CD4-positive, alpha-beta T cell treated with Interleukin-12 subunit alpha and Interleukin-12 subunit beta, for 1 hour (primary cell): ENCODE data around the gene MAGOHB.
A peak's percentile ranks its signal among the peaks of the same experiment; 100 is the strongest.
"Not testable (repeated sequence)": the region's sequence is repeated elsewhere in the genome, so short reads cannot be mapped to it uniquely, and the experiment has no call there.

ENCODE experiments used
- DNase-seq: peaks from one replicate; pipeline ENCODE4 v3.0.0-alpha.2; 2020

MAGOHB gene

DNA sequence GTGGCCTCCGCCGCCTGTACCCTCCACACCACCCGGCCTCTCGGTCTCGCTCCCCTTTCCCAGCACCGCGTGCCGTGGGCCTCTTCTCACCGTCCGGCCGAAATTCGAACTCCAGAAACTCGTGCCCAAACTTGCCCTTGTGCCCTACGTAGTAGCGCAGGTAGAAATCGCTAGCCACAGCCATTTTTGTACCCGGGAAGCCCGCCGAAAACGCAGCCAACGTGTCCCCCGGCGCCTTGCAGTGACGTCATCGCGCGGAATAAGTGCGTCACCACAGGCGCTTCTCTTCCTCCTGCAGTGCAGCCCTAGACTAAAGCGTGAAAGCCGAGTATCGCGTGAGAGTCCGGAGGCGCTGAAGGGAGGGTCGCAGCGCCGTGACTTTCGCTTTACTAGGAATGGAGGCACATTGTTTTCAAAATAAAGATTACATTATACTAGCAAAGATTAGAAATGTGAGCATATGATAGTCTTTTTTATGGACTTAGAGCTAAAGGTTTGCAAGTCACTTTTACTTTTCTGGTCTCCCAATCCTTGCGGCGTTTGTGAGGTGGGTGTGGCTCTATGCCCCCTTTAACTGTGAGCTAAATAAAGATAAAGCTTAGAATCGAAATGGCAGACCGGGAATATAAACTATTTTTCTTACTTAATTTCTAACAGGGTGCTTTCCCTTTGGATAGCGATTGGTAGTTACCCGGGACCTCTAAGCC is at the start of gene MAGOHB:
Gene MAGOHB (minus strand): TSS at position 261 of the 707 bp plus-strand sequence. CDS start 77 bp downstream, at position 184.
- peak; percentile 98 for DNase-seq

- no peak for DNase-seq
Measured at GRCh38 chr12:10661338-10661737, 47.9 kb upstream of the MAGOHB start.

DNA sequence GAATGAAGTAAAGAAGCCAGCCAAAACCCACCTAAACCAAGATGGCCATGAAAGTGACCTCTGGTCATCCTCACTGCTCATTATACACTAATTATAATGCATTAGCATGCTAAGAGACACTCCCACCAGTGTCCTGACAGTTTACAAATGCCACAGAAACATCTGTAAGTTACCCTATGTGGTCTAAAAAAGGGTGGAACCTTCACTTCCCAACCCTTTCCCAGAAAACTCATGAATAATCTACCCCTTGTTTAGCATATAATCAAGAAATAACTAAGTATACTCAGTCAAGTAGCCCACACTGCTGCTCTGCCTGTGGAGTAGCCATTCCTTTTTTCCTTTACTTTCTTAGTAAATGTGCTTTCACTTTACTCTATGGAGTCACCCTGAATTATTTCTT is 40.6 kb upstream of the MAGOHB start:
- no peak for DNase-seq

- no peak for DNase-seq
Measured at GRCh38 chr12:10652192-10652591, 38.8 kb upstream of the MAGOHB start.

DNA sequence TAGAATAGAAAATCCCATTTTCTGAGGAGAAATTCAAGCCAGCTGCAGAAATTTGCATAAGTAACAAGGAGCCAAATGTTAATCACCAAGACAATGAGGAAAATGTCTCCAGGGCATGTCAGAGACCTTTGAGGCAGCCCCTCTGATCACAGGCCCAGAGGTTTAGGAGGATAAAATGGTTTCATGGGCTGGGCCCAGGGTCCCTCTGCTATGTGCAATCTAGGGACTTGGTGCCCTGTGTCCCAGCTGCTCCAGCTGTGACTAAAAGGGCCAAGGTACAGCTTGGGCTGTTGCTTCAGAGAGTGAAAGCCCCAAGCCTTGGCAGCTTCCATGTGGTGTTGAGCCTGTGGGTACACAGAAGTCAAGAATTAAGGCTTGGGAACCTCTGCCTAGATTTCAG is 33.2 kb upstream of the MAGOHB start:
- not testable (repeated sequence) for DNase-seq

DNA sequence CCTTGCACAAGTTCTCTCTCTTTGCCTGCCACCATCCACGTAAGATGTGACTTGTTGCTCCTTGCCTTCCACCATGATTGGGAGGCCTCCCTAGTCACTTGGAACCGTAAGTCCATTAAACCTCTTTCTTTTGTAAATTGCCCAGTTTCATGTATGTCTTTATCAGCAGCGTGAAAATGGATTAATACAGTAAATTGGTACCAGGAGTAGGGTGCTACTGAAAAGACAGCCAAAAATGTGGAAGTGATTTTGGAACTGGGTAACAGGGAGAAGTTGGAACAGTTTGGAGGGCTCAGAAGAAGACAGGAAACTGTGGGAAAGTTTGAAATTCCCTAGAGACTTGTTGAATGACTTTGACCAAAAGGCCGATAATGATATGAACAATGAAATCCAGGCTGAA is 32.5 kb upstream of the MAGOHB start:
- DNase-seq = no peak

- DNase-seq = no peak
Measured at GRCh38 chr12:10641735-10642500, 28.5 kb upstream of the MAGOHB start.

- no peak for DNase-seq
Measured at GRCh38 chr12:10638728-10639127, 25.3 kb upstream of the MAGOHB start.

DNA sequence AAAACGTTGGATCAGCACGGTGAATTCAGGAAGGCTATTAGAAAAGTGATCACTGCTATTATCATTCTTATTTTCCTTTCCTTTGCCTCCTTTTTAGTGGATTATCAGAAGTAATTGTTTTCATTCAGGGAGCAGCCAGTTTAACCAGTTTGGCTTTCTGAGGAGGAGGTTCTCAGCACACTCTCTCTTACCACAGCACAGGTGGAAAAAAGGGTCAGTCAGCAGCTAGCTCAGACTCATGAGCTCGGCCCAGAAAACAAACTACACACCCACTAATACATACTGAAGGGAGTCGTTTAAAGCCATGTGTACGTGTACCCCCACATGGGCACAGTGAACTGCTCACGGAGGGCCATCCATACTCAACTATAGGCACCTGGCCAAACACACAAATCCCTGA is 23.2 kb upstream of the MAGOHB start:
- no peak for DNase-seq

DNA sequence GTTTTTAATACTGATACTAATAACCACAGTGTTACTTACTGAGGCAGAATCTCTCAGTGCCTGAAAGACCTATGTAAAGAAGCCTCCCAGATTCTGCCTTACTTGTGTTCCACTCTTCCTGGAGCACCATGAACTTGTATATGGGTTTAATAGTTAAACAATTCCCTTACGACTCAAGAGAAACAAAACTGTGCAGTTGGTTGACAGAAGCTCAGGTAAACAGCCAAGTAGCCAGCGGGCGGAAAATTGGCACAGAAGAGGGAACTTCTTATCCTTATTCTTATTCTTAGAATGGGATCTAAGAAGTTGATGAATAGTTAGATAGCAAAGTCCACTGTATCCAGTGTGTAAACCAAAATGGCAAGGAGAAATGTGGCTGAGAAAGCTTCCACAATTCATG is 22.7 kb upstream of the MAGOHB start:
- no peak for DNase-seq

GRCh38 chr12:10635306-10635705 is 21.9 kb upstream of the MAGOHB start:
- no peak for DNase-seq

GRCh38 chr12:10634427-10634826 is 21.0 kb upstream of the MAGOHB start:
- DNase-seq = no peak

DNA sequence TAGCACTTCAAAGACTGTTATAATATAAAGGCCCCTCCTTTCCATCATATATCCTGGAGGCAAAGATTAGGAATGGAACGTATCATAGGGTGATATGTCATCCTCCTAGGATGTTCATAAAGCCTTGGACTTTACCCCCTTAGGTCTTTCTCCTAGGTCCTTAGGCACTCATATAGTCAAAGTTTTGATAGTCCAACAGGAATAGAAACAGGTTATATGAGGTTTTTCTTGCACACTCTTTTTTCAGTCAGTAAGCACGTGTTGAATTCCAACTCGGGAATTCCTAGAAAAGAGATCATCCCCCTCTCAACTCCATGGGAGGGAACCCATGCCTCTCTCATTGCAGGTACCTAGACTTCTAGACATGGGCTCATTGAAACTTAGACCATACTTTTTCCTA is 20.1 kb upstream of the MAGOHB start:
- DNase-seq = no peak

DNA sequence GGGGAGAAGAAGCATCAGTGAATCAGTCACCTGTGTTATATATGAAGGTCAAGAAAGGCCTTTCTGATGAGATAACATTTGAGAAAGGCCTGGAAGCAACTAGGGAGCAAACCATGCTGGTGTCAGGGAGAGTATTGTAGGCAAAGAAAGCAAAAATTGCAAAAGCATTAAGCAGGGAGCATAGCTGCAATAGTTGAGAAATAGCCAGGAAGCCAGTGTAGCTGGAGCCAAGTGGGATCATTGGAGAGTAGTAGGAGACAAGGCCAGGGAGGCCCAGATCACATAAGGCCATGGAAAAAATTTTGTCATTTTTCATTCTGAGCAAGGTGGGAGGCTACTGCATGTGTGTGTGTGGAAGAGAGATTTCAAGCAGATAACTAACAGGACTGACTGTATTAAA is 18.8 kb upstream of the MAGOHB start:
- no peak for DNase-seq

GRCh38 chr12:10624605-10625004 is 11.2 kb upstream of the MAGOHB start:
- DNase-seq = no peak

- no peak for DNase-seq
Measured at GRCh38 chr12:10623131-10623530, 9.7 kb upstream of the MAGOHB start.

DNA sequence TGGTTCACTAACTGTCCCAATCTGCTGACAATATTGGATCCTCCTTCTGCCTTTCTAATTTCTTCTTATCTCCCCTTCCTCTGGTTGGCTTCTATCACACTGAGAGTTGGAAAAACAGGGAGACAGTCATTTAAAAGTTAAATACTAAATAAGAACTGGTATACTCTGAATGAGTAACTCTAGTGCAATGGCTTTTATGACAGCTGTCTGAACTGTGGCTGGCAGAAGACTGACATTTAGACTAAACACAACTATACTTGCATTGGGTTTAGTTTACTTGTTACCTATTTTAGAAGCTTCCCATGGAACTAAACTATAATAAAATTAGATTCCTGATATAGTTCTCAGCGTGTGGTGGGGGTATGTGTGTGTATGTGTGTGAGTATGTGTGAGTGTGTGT is 7.9 kb upstream of the MAGOHB start:
- DNase-seq = no peak

DNA sequence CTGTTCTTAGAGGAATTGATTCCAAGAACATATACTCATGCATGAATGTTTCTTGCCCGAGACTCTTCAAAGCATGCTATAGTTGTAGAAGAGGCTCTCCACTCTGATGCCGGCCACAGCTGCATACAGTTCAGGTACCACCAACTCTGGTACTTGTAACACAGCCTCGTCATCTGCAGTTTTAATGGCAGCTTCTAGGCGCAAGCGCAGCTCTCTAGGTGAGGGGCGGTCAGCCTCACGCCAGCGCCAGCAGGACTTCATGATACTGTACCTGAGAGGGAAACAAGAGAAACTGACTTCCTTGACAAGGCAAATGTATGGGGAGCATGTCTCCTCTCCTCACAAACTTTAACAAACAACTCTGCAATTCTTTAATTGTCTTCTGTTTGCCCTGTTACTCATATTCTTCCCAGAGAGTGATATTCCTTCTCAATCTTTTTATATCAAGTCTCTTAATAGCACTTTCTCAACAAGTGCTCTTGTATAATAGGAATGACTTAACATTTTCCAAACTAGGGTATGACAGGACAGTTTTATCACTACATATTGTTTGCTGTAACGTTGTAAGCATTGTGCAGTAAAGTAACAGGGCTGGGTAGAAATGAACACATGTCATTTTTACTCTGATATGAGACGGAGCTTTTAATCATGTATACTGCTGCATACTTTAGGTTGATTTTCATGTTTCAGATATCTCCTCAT is 6.8 kb upstream of the MAGOHB start:
- no peak for DNase-seq

- no peak for DNase-seq
Measured at GRCh38 chr12:10618338-10618987, 5.1 kb upstream of the MAGOHB start.

DNA sequence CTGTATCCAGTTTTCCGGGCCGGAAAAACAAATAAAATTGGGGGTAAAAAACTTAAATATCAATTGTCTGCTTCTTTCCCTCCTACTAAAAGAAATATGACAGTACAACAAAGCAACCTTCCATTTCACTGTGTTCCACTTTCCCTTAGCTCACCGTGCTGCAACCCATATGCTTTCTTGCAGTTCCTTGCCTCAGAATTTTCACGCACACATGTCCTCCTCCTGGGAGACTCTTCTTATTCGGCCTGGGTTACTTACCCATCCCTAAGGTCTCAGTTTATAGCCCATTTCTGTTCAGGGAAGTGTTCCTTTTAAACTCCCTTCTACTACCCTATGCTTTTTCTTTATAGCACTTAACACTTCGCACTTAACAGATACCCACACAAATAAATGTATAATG is 4.5 kb upstream of the MAGOHB start:
- no peak for DNase-seq

DNA sequence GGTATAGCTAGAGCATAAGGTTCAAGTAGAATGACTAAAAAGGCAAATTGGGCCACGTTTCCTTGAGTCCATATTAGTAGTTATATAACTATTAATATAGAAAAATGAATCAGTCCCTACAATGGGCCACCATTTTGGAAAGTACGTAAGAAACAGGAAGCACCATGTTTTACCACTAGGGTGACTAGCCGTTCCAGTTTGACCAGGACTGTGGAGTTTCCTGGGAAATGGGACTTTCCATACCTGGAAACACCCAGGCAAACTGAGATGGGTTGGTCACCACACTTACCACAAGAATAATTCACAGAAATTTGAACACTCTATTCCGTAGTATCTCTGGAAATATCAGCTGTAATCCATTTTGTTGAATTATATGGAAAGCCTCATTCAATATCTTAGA is 2.1 kb upstream of the MAGOHB start:
- no peak for DNase-seq

GRCh38 chr12:10614056-10614370 is 604 bp upstream of the MAGOHB start:
- DNase-seq = no peak

- DNase-seq = no peak
Measured at GRCh38 chr12:10612984-10613348, 443 bp downstream of the MAGOHB start.

DNA sequence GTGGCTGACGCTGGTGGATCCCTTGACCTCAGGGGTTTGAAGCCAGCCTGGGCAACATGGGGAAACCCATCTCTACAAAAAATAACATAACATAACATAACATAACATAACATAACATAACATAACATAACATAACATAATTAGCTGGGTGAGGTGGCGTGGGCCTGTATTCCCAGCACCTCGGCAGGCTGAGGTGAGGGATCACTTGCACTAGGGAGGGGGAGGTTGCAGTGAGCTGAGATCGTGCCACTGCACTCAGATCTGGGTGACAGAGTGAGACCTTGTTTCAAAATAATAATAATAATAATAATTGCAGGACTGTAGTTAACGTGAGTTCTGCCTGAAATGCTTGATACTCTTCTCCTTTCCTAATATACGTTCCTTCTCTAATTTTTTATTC is 1.3 kb downstream of the MAGOHB start:
- DNase-seq = no peak
